Stimulated activated CD8-positive, alpha-beta memory T cell treated with anti-CD3 and anti-CD28 coated beads, Interleukin-4, amount 100 ng/mL, for 24 hours (primary cell): ENCODE measurements around the gene ARPC2.

Source experiments
- DNase-seq: peaks from one replicate; pipeline ENCODE4 v3.0.0-alpha.2; 2020; ENCODE audit warnings: low read depth

Gene ARPC2

DNA sequence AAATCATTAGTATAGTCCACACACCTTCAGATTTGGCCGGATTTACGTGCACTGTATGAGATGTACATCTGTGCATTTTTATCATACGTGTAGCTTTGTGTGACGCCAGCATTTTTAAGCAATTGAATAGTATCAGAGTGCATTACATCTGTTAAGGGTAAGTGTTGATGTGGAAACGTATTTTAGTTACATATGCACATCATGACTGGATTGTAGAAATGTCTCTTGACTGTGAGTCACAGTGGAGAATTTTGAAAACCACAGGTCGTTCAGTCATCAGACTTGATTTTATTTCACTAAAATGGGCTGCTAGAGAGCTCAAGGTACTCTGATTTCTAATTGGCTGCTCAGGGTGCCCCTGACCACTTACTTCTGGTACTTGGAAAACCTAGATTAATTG is 38.5 kb downstream of the ARPC2 start:
- no peak for DNase-seq

DNA sequence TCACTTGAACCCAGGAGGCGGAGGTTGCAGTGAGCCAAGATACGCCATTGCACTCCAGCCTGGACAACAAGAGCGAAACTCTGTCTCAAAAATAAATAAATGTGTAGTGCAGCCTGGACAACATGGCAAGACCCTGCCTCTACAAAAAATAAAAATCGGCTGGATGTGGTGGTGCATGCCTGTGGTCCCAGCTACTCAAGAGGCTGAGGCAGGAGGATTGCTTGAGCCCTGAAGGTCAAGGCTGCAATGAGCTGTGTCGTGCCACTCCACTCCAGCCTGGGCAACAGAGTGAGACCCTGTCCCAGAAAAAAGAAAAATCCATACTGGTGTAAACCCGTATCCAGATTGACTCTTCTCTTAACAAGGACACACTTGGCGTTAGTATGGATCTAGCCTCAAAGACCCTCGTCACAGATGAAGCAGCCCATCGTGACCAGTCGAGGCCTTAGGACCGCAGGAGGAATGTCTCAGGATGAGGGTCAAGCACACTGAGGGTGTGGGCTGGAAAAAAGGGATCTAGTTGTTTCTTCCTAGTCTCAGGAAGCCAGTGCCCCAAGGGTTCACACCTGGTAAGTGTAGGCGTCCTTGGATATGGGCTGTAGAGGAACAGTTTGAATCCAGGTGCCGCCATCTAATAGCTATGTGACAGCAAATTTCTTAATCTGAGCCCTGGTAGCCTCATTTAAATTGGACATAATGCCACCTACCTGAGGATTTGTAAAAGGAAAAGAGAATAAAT is 39.8 kb downstream of the ARPC2 start:
- DNase-seq: no peak

DNA sequence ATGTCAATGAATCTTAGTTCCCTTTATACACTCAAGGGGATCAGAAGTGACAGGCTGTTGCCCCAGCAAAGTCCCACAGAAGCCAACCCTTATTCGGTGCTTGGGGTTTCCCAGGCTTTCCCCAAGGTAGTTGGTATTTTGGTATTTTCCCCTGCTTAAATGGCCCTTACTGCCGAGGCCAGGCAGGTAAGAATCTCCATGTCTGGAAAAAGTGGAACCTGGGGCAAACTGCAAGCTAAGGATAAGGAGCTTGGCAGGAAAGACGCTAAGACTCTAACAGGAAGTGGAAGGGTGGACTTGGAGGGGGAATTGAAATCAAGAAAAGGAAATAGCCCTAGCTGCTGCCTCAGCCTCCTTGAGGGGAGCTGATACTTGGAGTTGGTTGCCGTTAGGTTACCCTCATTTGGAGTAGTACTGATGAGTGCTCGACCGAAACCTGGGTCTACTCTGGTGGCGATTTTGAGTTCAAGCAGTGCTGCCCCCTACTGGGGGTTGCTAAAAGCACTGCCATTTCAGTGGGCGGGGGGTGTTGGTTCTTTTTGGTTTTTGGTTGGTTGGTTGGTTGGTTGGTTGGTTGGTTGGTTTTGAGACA is 40.5 kb downstream of the ARPC2 start:
- peak; percentile 50 for DNase-seq

DNA sequence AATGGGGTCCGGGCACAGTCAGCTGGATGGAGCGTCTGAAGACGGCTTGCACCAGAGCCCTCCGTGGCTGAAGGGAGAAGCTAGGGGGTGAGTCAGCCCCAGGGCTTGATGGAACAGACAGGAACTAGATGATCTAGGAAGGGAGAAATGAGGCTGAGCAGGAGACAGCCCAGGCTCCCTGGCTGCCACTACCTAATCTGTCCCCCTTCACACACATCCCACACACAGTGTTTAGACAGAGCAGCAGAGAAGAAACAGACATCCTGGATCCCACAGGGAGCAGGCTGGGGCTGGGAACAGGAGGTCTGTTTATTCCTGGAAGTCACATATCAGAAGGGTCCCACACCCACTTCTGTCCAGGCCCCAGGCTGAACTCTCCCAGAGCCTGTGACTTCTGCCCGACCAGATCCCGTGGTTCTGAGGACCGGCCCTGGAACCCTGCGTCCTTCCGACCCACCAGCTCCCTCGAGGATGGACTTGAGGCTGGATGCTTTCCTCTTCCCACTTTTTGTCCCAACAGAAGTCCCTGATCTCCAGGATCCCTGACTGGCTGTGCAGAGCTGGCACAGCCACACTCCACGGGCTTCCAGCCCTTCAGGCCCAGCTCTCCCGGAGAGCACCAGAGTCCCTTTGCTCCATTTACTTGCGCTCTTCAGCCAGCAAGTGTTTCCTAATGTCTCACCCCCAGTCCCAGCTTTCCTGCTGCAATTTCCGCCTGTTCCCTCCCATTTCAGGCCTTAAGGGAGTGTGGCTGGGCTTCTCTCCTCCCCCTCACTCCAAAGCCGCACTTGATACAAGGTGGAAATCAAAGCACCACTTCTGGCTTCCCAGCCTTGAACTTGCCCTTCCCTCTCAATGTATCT is 42.3 kb downstream of the ARPC2 start:
- no peak for DNase-seq

DNA sequence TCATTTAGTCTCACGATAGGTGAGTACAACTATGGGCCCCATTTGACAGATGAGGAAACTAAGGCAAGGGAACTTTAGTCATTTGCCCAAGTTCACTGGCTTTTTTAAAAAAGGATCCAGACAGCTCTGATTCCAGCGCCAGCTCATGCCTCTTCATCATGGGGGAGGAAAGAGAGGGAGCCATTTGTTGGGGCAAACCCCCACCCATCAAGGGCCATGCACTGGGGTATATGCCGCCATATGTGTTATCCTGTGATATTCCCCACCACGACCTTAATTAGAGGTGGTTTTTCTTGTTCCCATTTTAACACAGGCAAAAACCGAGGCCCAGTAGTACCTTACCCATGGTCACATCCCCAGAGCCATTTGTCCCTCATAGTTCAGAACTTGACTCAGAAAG is 43.2 kb downstream of the ARPC2 start:
- no peak for DNase-seq

DNA sequence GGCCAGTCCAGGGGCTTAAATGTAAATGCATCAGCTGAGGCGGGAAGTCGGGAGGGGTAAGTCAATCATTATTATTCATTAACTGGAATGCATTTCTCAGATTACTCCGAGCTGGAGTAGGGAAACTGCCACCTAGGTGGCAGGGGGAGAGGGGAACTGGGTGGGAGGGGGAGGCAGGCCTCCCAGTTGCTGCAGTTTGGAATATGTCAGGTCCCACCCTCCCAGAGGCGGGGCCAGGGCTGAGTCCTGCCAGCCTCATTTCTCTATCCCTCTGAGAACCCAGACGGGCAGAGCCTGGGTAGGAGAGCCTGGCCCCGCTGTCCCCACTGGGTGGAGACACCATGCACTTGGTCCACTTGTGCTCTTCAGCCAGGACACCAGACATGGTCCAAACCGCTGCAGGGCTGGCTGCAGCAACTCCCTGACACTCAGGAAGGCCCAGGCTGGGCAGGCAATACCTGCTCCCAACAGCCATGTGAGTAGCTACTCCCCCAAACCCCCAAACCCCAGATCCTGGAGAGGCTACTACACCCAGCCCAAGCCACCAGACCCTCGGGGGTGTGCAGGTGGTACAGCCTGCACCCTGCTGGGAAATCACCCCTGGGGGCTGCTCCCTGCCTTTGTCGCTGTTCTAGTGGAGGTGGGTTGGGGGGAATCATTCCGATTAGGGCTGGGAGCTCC is 43.9 kb downstream of the ARPC2 start, which contains the start of gene GPBAR1:
Gene GPBAR1, plus strand, starts transcription at position 274 of the 681 bp plus-strand sequence. CDS start 1,710 bp downstream, outside the sequence.
- DNase-seq: no peak

DNA sequence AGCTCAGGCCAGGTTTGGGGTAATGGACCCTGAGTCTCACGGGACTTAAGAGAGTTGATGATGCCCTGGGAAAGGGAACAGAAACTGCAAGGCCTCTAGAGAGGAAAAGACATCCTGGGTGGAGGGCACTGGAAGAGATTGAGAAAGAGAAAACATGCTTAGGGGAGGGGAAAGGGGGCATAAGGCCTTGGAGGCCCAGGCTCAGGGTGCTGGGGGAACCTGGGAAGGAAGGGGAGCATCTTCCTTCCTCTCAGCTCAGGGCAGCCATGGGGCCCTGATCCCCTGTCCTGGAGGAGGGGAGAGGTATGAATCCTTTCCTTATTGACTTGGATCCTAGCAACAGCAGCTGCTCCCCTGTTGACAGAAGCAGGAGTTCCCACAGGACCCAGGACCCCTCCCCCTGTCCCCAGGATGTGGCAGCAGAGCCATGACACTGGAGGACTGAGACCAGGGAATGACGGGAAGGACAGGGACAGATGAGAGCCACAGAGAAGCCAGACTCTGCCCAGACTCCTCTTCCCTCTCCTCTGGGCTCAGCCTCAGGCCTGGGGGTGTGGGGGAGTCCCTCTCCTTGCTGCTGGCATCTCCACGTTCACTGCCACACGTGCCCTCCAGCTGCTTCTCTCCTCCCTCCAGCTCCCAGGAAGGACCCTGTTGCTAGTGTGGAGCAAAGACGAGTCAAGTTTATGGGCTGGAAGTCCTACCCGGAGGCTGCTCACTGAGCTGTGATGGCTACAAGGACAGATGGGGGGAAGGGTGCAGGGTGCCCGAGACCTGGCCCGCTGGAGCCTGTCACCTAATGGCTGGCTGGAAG is 44.6 kb downstream of the ARPC2 start:
- no peak for DNase-seq

DNA sequence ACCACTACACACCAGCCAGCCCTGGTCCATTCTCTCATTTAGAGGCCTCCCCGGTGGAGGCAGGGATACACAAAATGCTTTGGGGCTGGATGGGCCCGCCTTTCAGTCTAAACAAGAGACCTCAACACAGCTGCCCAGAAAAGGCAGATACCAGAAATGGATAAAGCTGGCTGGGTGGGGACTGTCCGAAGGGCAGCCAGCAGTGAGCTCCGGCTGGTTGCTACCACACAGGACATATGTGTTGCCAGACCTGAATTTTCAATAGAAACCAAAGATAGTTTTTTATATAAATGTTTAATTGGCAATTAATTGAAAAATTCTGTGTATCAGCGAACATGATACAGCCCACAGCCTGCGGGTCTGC is 45.2 kb downstream of the ARPC2 start:
- no peak for DNase-seq

DNA sequence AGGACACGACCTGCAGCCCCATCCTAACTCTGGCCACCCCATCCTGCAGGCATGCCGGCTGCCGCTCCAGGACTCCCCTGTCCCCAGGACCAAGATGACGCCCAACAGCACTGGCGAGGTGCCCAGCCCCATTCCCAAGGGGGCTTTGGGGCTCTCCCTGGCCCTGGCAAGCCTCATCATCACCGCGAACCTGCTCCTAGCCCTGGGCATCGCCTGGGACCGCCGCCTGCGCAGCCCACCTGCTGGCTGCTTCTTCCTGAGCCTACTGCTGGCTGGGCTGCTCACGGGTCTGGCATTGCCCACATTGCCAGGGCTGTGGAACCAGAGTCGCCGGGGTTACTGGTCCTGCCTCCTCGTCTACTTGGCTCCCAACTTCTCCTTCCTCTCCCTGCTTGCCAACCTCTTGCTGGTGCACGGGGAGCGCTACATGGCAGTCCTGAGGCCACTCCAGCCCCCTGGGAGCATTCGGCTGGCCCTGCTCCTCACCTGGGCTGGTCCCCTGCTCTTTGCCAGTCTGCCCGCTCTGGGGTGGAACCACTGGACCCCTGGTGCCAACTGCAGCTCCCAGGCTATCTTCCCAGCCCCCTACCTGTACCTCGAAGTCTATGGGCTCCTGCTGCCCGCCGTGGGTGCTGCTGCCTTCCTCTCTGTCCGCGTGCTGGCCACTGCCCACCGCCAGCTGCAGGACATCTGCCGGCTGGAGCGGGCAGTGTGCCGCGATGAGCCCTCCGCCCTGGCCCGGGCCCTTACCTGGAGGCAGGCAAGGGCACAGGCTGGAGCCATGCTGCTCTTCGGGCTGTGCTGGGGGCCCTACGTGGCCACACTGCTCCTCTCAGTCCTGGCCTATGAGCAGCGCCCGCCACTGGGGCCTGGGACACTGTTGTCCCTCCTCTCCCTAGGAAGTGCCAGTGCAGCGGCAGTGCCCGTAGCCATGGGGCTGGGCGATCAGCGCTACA is 45.9 kb downstream of the ARPC2 start:
- DNase-seq: no peak

DNA sequence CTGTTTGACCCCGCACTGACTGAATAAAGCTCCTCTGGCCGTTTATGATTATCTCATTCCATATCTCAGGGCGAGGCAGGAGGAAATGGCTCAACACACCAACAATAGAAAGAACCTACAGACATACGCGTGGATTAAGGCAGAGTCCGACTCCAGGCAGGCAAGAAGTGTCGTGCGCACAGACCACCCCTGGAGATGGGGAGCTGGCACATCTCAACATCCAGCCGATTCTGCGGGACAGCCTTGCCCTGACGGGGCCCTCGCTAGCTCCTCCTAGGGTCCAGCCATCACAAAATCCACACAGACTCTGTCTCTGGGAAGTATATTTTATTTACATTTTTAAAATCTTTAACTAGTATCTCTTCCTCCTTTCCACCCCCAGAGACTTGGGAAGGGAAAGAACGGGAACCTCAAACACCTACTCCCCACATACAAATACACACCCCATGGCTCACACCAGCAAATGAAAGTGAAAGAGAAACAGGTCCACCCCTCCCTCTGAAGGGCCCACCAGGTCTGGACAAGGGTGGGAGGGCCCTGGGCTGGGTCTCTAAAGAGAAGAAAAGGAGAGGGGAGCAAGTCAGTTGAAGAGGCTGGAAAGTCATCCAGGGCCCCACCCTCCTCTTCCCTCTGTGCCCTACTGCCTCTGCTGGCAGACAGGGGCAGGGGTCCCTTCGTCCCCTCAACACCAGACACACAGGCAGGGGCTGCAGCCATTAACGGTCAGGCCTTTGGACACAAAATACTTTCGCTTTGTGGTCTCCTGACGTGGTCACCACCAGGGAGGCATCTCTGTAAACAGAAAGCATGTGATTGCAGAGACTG is 47.0 kb downstream of the ARPC2 start:
- no peak for DNase-seq

DNA sequence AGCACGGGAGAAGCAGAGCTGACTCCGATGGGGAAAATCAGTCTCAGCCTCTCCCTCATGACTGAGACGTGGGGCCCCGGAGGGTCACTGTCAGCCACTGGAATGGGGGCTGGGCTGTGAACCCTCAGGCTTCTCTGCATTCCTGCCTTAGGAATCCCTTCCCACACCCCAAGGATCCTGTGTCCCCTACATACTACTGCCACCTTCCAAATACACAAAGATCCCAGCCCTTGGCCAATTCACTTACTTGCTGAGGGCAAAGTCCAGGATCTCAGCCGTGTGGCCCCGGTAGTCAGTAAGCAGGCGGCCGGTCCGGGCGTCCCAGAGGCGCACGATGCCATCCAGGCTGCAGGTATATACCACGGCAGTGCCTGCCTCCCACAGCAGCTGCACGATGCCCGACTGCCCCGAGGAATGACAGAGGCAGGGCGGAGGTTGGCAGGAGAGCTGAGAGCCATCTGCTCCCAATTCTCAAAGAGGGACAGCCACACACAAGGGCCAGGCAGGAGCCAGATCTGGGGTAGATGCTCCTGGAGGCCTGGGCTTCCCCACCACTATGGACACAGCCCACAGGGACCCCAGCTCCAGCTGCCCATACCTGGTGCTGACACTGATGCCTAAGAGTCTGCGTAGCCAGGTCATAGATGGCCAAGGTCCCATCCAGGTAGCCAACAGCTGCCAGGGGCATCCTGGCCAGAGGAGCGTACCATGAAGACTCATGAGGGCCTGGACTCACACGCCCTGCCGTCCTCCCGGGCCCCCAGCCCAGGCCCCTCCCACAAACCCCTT is 48.0 kb downstream of the ARPC2 start:
- DNase-seq: no peak

DNA sequence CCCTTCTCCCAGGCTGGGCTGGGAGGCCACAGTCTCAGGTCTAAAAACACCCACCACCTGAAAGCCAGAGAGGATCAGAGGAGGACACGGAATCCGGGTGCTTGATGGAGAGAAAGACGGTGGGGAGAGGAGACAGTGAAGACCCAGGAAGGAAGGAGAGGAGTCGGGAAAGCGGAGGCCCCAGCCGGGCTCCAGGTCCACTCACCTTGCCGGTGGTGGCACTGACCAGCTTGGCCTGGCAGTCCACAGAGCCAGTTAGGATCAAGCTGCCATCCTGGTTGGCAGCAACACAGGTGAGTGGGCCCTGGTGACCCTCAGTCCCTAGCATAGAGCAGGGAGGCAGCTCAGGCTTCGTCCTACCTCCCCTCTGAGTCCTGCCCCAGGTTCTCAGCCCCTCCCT is 48.6 kb downstream of the ARPC2 start:
- no peak for DNase-seq

DNA sequence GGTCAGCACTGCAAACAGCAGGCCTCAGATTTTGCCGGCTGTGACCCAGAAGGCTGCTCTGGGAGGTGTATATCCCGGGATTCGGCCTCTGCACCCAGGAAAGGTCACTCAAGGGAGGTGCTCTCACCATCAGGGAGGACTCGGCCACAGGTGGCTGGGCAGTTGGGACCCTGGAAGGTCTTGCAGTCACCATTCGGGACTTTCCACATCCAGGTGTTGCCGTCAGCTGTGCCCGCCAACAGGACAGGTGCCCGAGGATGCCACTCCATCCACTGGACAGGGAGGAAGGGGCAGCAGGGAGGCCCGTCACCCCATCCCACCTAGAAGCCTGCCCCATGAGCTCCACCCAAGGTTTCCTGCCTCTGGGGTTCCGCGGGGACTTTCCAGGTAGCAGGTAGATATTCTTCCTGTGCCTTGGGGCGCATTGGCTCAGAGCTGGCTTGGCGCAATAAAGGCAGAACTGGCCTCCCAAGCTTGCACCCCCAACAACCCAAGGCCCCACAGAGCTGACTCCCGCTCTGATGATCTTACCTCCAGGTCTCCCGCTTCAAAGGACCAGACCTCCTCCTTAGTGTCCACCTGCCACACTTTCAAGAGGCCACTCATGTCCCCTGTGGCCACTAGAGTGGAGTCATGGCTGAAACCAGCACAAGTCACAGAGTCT is 49.5 kb downstream of the ARPC2 start:
- no peak for DNase-seq

DNA sequence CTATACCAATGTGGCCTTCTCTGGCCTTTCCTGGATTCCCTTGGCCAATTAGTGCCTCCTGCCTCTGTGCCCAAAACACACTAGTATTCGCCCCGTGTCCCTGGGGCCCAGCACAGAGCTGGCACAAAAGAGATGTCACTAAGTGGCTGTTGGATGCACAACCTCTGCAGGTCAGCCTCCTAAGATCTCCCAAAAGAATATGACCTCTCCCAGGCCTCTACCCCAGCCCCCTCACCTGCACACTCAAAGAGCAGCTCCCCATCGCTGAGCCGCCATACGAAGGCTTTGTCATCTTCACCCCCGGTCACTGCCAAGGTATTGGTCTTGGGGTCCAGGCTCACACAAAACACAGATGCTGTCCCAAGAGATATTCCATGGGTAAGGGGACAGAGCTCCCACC is 50.3 kb downstream of the ARPC2 start:
- DNase-seq: no peak

DNA sequence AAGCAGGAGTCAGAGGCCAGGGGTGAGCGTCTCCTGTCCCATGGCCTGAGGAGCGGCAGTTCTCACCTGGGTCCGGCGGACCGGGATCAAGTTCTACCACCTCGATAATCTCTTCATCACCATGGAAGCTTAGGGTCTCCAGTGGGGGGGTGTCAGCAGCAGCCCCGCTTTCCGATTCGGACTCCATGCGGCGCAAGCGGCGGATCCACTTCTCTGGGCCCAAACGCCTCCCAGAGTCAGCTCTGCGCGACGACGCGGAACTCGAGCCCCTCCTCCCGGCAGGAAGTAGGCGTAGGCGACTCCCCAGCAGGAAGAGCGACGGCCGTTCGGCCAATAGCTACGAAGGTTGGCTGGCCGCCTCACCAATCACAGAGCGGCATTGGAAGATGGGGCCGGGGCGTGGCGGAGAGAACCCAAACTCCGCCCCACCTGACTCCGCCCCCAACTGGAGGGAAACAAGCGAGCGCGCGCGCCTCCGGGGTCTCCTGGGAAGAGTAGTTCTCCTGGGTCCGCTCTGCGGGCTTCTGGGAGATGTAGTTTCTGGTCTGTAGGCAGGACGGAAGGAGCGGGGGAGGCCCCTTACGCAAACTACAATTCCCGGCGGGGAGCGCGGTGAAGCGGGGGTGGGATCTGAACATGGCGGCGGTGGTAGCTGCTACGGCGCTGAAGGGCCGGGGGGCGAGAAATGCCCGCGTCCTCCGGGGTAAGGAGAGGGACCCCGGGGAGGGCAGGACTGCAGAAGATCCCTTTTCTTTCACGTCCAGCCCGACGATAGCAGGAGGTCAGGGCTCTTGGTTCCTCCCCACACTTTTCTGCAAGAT is 53.1 kb downstream of the ARPC2 start, which contains the start of the genes AAMP and PNKD:
Gene AAMP, minus strand, starts transcription at position 238 of the 821 bp plus-strand sequence. Its CDS starts 51 bp downstream, at position 187.
Gene PNKD, plus strand, starts transcription at position 620 of the 821 bp plus-strand sequence. Its CDS starts 17 bp downstream, at position 637.
- peak; percentile 99 for DNase-seq

DNA sequence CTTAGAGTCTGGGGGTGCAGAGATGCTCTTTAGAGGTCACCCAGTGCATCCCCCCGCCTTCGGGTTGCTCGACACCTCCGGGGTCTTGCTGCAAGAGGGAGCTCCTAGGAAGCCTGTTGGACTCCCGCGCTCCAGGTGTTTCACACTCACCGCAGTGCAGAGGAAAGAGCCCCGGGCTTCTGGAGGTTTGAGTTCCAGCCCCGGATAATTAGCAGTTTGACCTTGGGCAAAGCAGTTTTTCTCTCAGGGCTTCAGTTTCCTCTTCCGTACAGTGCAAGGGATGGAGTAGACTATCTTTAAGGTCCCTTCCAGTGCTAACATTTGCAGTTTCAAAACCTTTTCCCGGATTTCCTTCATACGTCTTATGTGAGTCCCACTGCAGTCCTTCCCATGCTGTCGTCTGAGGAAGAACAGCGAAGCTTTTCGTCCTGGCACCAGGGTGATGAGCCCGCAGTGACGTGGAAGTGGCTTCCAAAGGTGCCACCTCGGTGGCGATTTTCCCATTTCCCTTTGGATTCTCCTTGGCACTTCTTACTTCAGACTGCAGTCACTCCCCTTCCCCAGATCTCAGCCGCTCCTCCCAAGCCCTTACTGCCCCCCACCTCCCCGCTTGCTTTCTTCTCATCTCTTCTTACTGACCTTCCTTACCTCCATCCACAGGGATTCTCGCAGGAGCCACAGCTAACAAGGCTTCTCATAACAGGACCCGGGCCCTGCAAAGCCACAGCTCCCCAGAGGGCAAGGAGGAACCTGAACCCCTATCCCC is 53.9 kb downstream of the ARPC2 start:
- DNase-seq: no peak
